Measurements from ENCODE around the gene UBE2Q1. TPM values are rescaled to one million over a fixed set of nuclear protein-coding genes. Genes with fewer than 3 reads are reported as not detected.

The UBE2Q1 gene
- total RNA-seq, 1 donor from 2014 or later = 88.3 TPM

DNA sequence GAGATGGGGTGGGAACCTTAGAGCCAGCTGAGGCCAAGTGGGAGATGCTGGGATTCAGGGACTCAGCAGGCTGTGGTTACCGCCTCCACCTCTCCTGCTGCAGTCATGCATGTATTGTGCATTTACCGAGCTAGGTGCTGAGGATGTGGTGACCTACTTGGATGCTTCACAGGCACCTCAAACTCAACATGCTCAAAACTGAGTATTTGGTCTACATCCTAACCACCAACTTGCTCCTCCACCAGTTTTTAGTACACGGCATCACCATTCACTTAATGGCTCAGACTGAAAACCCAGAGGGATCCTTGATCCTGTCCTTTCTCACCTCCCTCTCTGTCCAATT, 14.7 kb upstream of the UBE2Q1 start:
- H3K27me3 Mint-ChIP-seq = peaks cover 21% of the 10 kb centered on the region
- H3K9me3 Mint-ChIP-seq (ENCODE audit: low read depth) = no peaks in the 10 kb centered on the region
- no peaks in the 10 kb centered on the region for H3K4me1 Mint-ChIP-seq (ENCODE audit: low read depth)
- DNase-seq (ENCODE audit: low spot score, unreplicated experiment) = no peak
- no peak overlapping the region for H3K4me3 Mint-ChIP-seq (ENCODE audit: low read depth)
- peak overlapping the region; percentile 57 for H3K27ac Mint-ChIP-seq
- TF ChIP-seq, protein P1, sequence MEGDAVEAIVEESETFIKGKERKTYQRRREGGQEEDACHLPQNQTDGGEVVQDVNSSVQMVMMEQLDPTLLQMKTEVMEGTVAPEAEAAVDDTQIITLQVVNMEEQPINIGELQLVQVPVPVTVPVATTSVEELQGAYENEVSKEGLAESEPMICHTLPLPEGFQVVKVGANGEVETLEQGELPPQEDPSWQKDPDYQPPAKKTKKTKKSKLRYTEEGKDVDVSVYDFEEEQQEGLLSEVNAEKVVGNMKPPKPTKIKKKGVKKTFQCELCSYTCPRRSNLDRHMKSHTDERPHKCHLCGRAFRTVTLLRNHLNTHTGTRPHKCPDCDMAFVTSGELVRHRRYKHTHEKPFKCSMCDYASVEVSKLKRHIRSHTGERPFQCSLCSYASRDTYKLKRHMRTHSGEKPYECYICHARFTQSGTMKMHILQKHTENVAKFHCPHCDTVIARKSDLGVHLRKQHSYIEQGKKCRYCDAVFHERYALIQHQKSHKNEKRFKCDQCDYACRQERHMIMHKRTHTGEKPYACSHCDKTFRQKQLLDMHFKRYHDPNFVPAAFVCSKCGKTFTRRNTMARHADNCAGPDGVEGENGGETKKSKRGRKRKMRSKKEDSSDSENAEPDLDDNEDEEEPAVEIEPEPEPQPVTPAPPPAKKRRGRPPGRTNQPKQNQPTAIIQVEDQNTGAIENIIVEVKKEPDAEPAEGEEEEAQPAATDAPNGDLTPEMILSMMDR (IDR thresholded peaks at IDR 0.05; ENCODE audit: unreplicated experiment) = no peak
- no peaks in the 10 kb centered on the region for H3K36me3 Mint-ChIP-seq (ENCODE audit: insufficient read depth)

DNA sequence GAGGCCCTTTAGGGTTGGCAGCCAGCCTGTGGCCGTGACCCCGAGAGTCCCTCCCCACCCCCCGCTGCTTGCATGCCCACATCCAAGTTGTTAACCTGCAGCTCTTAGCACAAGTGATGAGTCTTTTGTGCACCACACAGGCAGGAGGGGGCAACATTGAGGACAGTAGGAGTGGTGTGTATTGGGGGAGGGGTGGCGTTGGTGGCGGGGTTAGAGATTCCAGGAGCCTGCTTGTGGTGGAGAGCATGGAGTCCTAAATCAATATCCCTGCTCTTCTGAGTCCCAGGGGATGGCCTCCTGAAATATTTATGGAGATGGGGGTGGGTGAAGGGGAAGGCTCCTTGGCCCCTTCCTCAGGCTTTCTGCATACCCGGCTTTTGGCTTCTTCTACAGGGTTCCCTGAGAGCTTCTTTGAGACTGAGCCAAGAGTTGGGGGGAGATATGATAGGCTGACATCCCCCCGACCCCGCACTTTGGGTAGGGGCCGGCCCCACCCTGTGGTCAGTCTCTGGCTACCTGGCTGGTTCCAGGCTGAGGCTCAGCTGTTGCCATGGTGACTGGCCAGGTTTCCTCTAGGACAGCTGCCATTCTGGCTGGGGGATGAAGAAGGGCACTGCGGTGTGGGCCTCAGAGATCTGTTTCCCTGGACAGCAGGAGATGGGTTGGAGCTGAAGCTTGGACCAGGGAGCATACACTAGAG, 14.2 kb upstream of the UBE2Q1 start:
- Mint-ChIP-seq H3K27me3 (peaks cover 25% of the 10 kb centered on the region), H3K27ac (peak overlapping the region; percentile 57), H3K36me3 (ENCODE audit: insufficient read depth) (no peaks in the 10 kb centered on the region), H3K4me3 (ENCODE audit: low read depth) (no peak overlapping the region), H3K4me1 (ENCODE audit: low read depth) (peaks cover 3% of the 10 kb centered on the region), H3K9me3 (ENCODE audit: low read depth) (no peaks in the 10 kb centered on the region)
- TF ChIP-seq, protein P1 (IDR thresholded peaks at IDR 0.05; ENCODE audit: unreplicated experiment) = no peak
- DNase-seq (ENCODE audit: low spot score, unreplicated experiment) = no peak

DNA sequence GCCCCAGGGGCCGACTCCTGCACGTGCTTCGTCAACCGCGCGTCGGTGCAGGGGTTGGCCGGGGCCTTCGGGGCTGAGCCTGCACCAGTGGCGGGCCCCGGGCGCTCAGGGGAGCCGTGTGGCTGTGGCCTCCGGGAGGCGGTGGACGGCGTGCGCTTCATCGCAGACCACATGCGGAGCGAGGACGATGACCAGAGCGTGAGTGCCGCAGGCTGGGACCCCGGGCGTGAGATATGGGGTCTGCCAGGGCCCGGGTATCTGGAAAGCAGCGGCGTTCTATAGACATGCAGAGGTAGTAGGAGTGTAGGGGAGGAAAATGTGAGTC, 13.5 kb upstream of the UBE2Q1 start:
- Mint-ChIP-seq H3K9me3 (ENCODE audit: low read depth) (no peaks in the 10 kb centered on the region), H3K4me3 (ENCODE audit: low read depth) (no peak overlapping the region), H3K27me3 (peaks cover 30% of the 10 kb centered on the region), H3K4me1 (ENCODE audit: low read depth) (peaks cover 5% of the 10 kb centered on the region), H3K27ac (no peak overlapping the region), H3K36me3 (ENCODE audit: insufficient read depth) (no peaks in the 10 kb centered on the region)
- DNase-seq (ENCODE audit: low spot score, unreplicated experiment) = no peak
- TF ChIP-seq, protein P1 (IDR thresholded peaks at IDR 0.05; ENCODE audit: unreplicated experiment) = no peak

DNA sequence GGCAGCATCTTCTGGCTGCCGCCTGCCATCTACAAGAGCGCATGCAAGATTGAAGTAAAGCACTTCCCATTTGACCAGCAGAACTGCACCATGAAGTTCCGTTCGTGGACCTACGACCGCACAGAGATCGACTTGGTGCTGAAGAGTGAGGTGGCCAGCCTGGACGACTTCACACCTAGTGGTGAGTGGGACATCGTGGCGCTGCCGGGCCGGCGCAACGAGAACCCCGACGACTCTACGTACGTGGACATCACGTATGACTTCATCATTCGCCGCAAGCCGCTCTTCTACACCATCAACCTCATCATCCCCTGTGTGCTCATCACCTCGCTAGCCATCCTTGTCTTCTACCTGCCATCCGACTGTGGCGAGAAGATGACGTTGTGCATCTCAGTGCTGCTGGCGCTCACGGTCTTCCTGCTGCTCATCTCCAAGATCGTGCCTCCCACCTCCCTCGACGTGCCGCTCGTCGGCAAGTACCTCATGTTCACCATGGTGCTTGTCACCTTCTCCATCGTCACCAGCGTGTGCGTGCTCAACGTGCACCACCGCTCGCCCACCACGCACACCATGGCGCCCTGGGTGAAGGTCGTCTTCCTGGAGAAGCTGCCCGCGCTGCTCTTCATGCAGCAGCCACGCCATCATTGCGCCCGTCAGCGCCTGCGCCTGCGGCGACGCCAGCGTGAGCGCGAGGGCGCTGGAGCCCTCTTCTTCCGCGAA, 12.9 kb upstream of the UBE2Q1 start:
- H3K27me3 Mint-ChIP-seq = peaks cover 35% of the 10 kb centered on the region
- no peaks in the 10 kb centered on the region for H3K9me3 Mint-ChIP-seq (ENCODE audit: low read depth)
- TF ChIP-seq, protein P1 (IDR thresholded peaks at IDR 0.05; ENCODE audit: unreplicated experiment) = no peak

DNA sequence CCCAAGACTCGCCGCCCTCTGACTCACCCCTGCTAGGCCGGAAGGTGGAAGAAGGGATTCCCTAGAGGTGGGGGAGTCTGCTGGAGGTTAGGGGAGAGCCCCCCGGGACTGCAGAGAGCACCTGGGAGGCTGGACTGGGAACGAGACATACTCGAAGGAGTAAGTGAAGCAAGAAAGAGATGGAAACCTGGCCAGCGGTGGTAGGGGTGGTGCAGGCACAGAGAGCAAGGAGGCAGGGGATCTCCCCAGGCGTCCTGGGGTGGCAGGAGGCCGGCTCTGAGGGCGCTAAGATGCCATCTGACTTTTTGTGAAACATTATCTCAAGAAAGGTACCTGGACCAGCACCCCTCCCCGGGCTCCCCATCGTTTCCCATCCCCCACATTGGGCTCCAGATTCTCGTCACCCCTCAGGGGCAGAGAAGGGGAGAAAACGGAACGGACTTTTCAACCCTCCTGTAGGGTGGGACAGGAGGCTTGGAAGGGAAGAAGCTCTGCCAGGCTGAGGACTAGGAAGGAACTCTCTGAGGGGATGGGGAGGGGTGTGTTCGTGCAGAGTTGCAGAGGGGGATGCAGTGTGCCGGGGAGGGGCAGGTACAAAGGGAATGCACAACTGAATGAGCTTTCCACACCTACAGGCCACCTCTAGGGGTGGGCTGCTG, 9.8 kb upstream of the UBE2Q1 start:
- H3K36me3 Mint-ChIP-seq (ENCODE audit: insufficient read depth) = no peaks in the 10 kb centered on the region
- H3K4me3 Mint-ChIP-seq (ENCODE audit: low read depth) = peak overlapping the region; percentile 60
- TF ChIP-seq, protein P1 (IDR thresholded peaks at IDR 0.05; ENCODE audit: unreplicated experiment) = no peak
- DNase-seq (ENCODE audit: low spot score, unreplicated experiment) = no peak
- H3K27me3 Mint-ChIP-seq = peaks cover 40% of the 10 kb centered on the region
- no peak overlapping the region for H3K27ac Mint-ChIP-seq
- H3K9me3 Mint-ChIP-seq (ENCODE audit: low read depth) = no peaks in the 10 kb centered on the region
- peaks cover 5% of the 10 kb centered on the region for H3K4me1 Mint-ChIP-seq (ENCODE audit: low read depth)

More for the DNA sequence above, 12.9 kb upstream of the UBE2Q1 start:
- DNase-seq (ENCODE audit: low spot score, unreplicated experiment) = no peak
- H3K36me3 Mint-ChIP-seq (ENCODE audit: insufficient read depth) = no peaks in the 10 kb centered on the region
- H3K4me1 Mint-ChIP-seq (ENCODE audit: low read depth) = peaks cover 5% of the 10 kb centered on the region
- H3K27ac Mint-ChIP-seq = no peak overlapping the region
- peak overlapping the region; percentile 31 for H3K4me3 Mint-ChIP-seq (ENCODE audit: low read depth)

Data from progenitor cell of endocrine pancreas (in vitro differentiated cells).